GM12878 (cell line): ENCODE data around the gene PRKCE. TPM values are rescaled to one million over a fixed set of nuclear protein-coding genes. Genes with fewer than 3 reads are reported as not detected.

Experiments
- ATAC-seq: fragments of 200-7000 bp; cut with Tn5 transposase; 3 replicates; pipeline ENCODE4 v1.9.1; 2020; ENCODE audit warnings: mild to moderate bottlenecking, moderate library complexity
- BruUV-seq: library from RNA; stranded (reverse); fragments of 400-500 nt; replicated peaks from 2 replicates; lab custom pipeline; 2021; lab: Mats Ljungman, UMichigan
- CTCF ChIA-PET: fragments of 300-600 bp; sonication (Branson Sonifier 250); formaldehyde crosslinking; extraction: SDS; loops from one replicate; lab custom pipeline; 2021; ENCODE audit warnings: inconsistent platforms; lab: Yijun Ruan, JAX
- POLR2A ChIA-PET: fragments of 350-600 bp; formaldehyde crosslinking; extraction: SDS; loops from one replicate; lab custom pipeline; 2021; ENCODE audit warnings: inconsistent platforms; lab: Charles Lee
- RAD21 ChIA-PET: fragments of 300-600 bp; sonication (Branson Sonifier 250); formaldehyde crosslinking; loops from one replicate; lab custom pipeline; 2023; ENCODE audit warnings: antibody characterized with exemption; ENCODE audit not compliant: unreplicated experiment; lab: Charles Lee
- SMC1A ChIA-PET: fragments of 300-600 bp; sonication (Branson Sonifier 250); formaldehyde crosslinking; loops from one replicate; lab custom pipeline; 2023; ENCODE audit not compliant: unreplicated experiment, uncharacterized antibody; lab: Charles Lee
- DNase-seq: peaks from one replicate; pipeline ENCODE4 v3.0.0-alpha.2; 2011; ENCODE audit warnings: low read depth, low spot score
- FAIRE-seq: peaks from 3 replicates; lab custom pipeline; 2011; peaks lifted over from hg19 to GRCh38; lab: Jason Lieb, UNC
- H2AFZ ChIP-seq: 2 replicates; pipeline ENCODE4 v1.6.0; 2011; ENCODE audit warnings: low read depth, low read length, control low read depth; ENCODE audit not compliant: control insufficient read depth
- H3K27ac ChIP-seq: 2 replicates; pipeline ENCODE4 v1.5.1; 2011; ENCODE audit warnings: control low read depth; ENCODE audit not compliant: control insufficient read depth, insufficient read depth
- H3K27me3 ChIP-seq, 2 experiments: replicated peaks in 1 of 2; 2 replicates each; pipeline versions ENCODE4 v1.6.0 to v1.6.1; 2011; ENCODE audit warnings: low read length in 1 of 2; ENCODE audit not compliant: control insufficient read depth in 2 of 2, insufficient read depth in 2 of 2
- H3K36me3 ChIP-seq, 2 experiments: 2 replicates each; pipeline ENCODE4 v1.5.1; 2011; ENCODE audit warnings: low read length in 1 of 2; ENCODE audit not compliant: control insufficient read depth in 2 of 2, insufficient read depth in 2 of 2
- H3K4me1 ChIP-seq: 2 replicates; pipeline ENCODE4 v1.6.1; 2011; ENCODE audit warnings: mild to moderate bottlenecking, low read length, moderate library complexity, mixed read lengths; ENCODE audit not compliant: control insufficient read depth, insufficient read depth
- H3K4me2 ChIP-seq: 2 replicates; pipeline ENCODE4 v1.6.0; 2011; ENCODE audit warnings: control low read depth; ENCODE audit not compliant: control insufficient read depth, insufficient read depth
- H3K4me3 ChIP-seq: fragments of 200-600 bp; sonication (generic); 2 replicates; pipeline ENCODE4 v1.5.1; 2016
- H3K79me2 ChIP-seq: 2 replicates; pipeline ENCODE4 v1.6.0; 2011; ENCODE audit warnings: low read length; ENCODE audit not compliant: control insufficient read depth, insufficient read depth
- H3K9ac ChIP-seq: 2 replicates; pipeline ENCODE4 v1.8.0; 2011; ENCODE audit warnings: low read length, control low read depth, mixed read lengths; ENCODE audit not compliant: control insufficient read depth, insufficient read depth
- H3K9me3 ChIP-seq: replicated peaks from 3 replicates; pipeline ENCODE4 v1.5.1; 2011; ENCODE audit warnings: mild to moderate bottlenecking, low read length; ENCODE audit not compliant: control insufficient read depth, insufficient read depth
- H4K20me1 ChIP-seq: 2 replicates; pipeline ENCODE4 v1.6.0; 2011; ENCODE audit not compliant: control insufficient read depth, insufficient read depth
- BMI1 ChIP-seq: fragments of 450-650 bp; IDR thresholded peaks from 2 replicates; pipeline ENCODE4 v1.6.1; 2016; ENCODE audit warnings: mild to moderate bottlenecking, moderate library complexity, borderline replicate concordance
- CTCF ChIP-seq, 3 experiments: IDR thresholded peaks in 2 of 3; conservative IDR thresholded peaks in 1 of 3; 2 replicates each; pipeline ENCODE4 v1.5.1; 2011; ENCODE audit warnings: low read depth in 3 of 3, low read length in 3 of 3, mild to moderate bottlenecking in 3 of 3, control low read depth in 2 of 3, moderate library complexity in 2 of 3, inconsistent platforms in 1 of 3, mixed read lengths in 1 of 3; ENCODE audit not compliant: control insufficient read depth in 2 of 3, insufficient read depth in 1 of 3; ENCODE audit errors: extremely low read depth in 1 of 3
- E2F8 ChIP-seq: fragments of 450-650 bp; IDR thresholded peaks from 2 replicates; pipeline ENCODE4 v1.6.1; 2018; ENCODE audit warnings: mild to moderate bottlenecking, low read depth, moderate library complexity; ENCODE audit not compliant: partially characterized antibody
- NFIC ChIP-seq: IDR thresholded peaks from 2 replicates; pipeline ENCODE4 v1.6.1; 2012; ENCODE audit warnings: low read depth, mild to moderate bottlenecking, inconsistent platforms, low read length, moderate library complexity
- POLR2AphosphoS5 ChIP-seq: IDR thresholded peaks from 2 replicates; pipeline ENCODE4 v1.6.1; 2011; ENCODE audit warnings: mild to moderate bottlenecking, low read length, inconsistent platforms
- SIX5 ChIP-seq: IDR thresholded peaks from 2 replicates; pipeline ENCODE4 v1.6.1; 2011; ENCODE audit warnings: mild to moderate bottlenecking, low read depth, low read length, moderate library complexity; ENCODE audit not compliant: severe bottlenecking
- SMC3 ChIP-seq: IDR thresholded peaks from 2 replicates; pipeline ENCODE4 v1.6.1; 2011; ENCODE audit warnings: low read length, improper control_type of control experiment, borderline replicate concordance
- SREBF1 ChIP-seq: IDR thresholded peaks from 2 replicates; pipeline ENCODE4 v1.6.1; 2012; ENCODE audit warnings: mild to moderate bottlenecking, low read length
- ZBED1 ChIP-seq: IDR thresholded peaks from 2 replicates; pipeline ENCODE4 v1.6.1; 2016; ENCODE audit warnings: borderline replicate concordance
- ZNF592 ChIP-seq: fragments of 450-650 bp; IDR thresholded peaks from 2 replicates; pipeline ENCODE4 v1.6.1; 2017; ENCODE audit warnings: mild to moderate bottlenecking, moderate library complexity
- WGBS: methylation state at CpG from one replicate; pipeline ENCODE4 v1.1.6; 2016; ENCODE audit warnings: low lambda C conversion rate; ENCODE audit not compliant: insufficient replicate concordance, insufficient coverage; ENCODE audit errors: missing lambda C conversion rate; 5-methylcytosine and 5-hydroxymethylcytosine counted together
- in situ Hi-C: fragments of 300-500 bp; cut with MboI; formaldehyde crosslinking; loops from 9 replicates; pipeline ENCODE4 v1.14.3; 2018; ENCODE audit warnings: mixed read lengths
- intact Hi-C: fragments of 100-400 bp; cut with micrococcal nuclease; formaldehyde crosslinking; loops from one replicate; pipeline ENCODE4 v1.14.2; 2022; ENCODE audit not compliant: unreplicated experiment
- polyA plus RNA-seq, 11 experiments: library from polyadenylated mRNA; depleted of rRNA in 4 of 11; unstranded in 6 of 11; stranded (reverse) in 5 of 11; fragments of >200 nt; fragmentation: Nextera tagmentation in 4 of 11; fragmentation: Illumina TruSeq in 1 of 11; extraction: Ambion mirVana in 4 of 11; extraction: Trizol in 1 of 11; gene quantifications; 1 replicate in 1 of 11; 2 replicates in 10 of 11; pipeline versions ENCODE4 v1.2.1 to v1.2.3, GENCODE V29; 2011 to 2016; ENCODE audit warnings: inconsistent platforms in 2 of 11, missing spikeins in 2 of 11, low read depth in 1 of 11
- total RNA-seq, 4 experiments: library from RNA; depleted of rRNA in 3 of 4; stranded (reverse); fragments of >200 nt in 3 of 4; fragmentation: Illumina TruSeq in 1 of 4; extraction: Trizol in 1 of 4; gene quantifications; 2 replicates each; pipeline versions ENCODE4 v1.2.1 to v1.2.3, GENCODE V29; 2013 to 2021

The PRKCE gene
- total and polyA plus RNA-seq, 10 of the 15 experiments (the other 5 are each of a cell fraction or from before 2014, with no cell fraction given) = 2.6 to 28.2 (median 11.3) TPM

- TF ChIP-seq CTCF (IDR thresholded peaks at IDR 0.05 in 2 of 3, conservative IDR thresholded peaks at IDR 0.05 in 1 of 3; ENCODE audit: control insufficient read depth in 2 of 3, extremely low read depth in 1 of 3, insufficient read depth in 1 of 3, low read depth in 3 of 3, low read length in 3 of 3) = peak; percentile 40 to 67 (median 55); a peak in 5 of 6 replicates
- peak; percentile 58; the same call in 1 of the 2 replicates for TF ChIP-seq SMC3
Observed at GRCh38 chr2:46010925-46011490, 359.5 kb downstream of the PRKCE start (continued).

- H3K27ac ChIP-seq = no peak overlapping the region
- TF ChIP-seq BMI1 (no peak), E2F8 (no peak), ZNF592 (no peak), SREBF1 (no peak), ZBED1 (no peak), SIX5 (no peak), POLR2AphosphoS5 (no peak), SMC3 (no peak), NFIC (no peak)
- TF ChIP-seq, all 136 proteins: peak for 0
- Histone ChIP-seq H3K9me3 (no peaks in the 10 kb centered on the region), H3K9ac (no peak overlapping the region), H2AFZ (no peak overlapping the region), H4K20me1 (no peaks in the 10 kb centered on the region), H3K36me3 (peaks cover 1 to 12% of the 10 kb centered on the region in 2 experiments; a peak in 3 of 4 replicates), H3K4me1 (peaks cover 4% of the 10 kb centered on the region; the same call in 1 of the 2 replicates), H3K27me3 (no peaks in the 10 kb centered on the region), H3K4me2 (no peak overlapping the region), H3K4me3 (no peak overlapping the region), H3K79me2 (no peaks in the 10 kb centered on the region)
- in situ Hi-C loops = loop anchor here (5.0 to 25.0 kb wide), 2 partner anchors 355 to 625 kb away; no protein-coding TSS in a partner anchor
- ATAC-seq (no peak), DNase-seq (no peak), FAIRE-seq (no peak)
- RAD21 ChIA-PET = interaction anchor here (0.7 to 1.4 kb wide), 4 partner anchors 50 to 651 kb away, joined by 3 to 4 read pairs (median 3); no protein-coding TSS in a partner anchor
- CTCF ChIA-PET = interaction anchor here (0.9 to 2.5 kb wide), 11 partner anchors 13 to 450 kb away, joined by 3 to 13 read pairs (median 5); no protein-coding TSS in a partner anchor
- POLR2A ChIA-PET = no interaction called here
- intact Hi-C loops = no loop called here
- SMC1A ChIA-PET = interaction anchor here (0.6 to 1.4 kb wide), 14 partner anchors 18 to 448 kb away, joined by 3 to 5 read pairs (median 3); no protein-coding TSS in a partner anchor
- BruUV-seq = no TSS peak
- 43% methylated on average over 3 of the region's 3 CpGs for WGBS
Observed at GRCh38 chr2:46012618-46013240, 361.3 kb downstream of the PRKCE start.
